Left renal pelvis (tissue), 4 donors: Measurements from ENCODE around the gene ABCE1. TPM values are rescaled to one million over a fixed set of nuclear protein-coding genes. Genes with fewer than 3 reads are reported as not detected.

ENCODE experiments used
- DNase-seq, 4 donors: peaks; one replicate each; pipeline ENCODE4 v3.0.0-alpha.2; 2013; ENCODE audit warnings: low read depth in 4 of 4, low spot score in 3 of 4
- polyA plus RNA-seq, 4 donors: library from polyadenylated mRNA; unstranded; fragments of 120-200 nt; gene quantifications; one replicate each; pipeline ENCODE4 v1.2.1, GENCODE V29; 2013; ENCODE audit not compliant: insufficient read length in 4 of 4

Gene ABCE1
- polyA plus RNA-seq, 4 donors: 62.6 to 76.0 (median 72.9) TPM

DNA sequence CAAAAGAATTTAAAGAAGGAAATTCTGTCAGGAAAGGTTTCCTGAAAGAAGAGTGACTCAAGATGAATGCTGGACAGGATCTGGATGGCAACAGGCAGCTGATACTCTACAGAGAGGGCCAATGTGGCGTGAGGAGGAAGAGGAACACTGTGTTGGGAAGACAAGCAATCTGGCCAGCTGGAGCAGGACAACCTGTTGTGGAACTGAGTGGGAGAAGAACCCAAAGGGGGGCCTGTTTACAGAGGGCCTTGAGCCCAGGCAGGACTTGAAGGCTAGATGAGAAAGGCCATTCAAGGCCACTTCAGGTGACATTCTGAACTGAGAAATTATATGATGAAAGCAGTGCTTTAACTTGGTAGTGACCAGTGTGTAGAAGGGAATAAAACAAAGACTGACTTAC, 73.8 kb downstream of the ABCE1 start:
- DNase-seq: no peak

DNA sequence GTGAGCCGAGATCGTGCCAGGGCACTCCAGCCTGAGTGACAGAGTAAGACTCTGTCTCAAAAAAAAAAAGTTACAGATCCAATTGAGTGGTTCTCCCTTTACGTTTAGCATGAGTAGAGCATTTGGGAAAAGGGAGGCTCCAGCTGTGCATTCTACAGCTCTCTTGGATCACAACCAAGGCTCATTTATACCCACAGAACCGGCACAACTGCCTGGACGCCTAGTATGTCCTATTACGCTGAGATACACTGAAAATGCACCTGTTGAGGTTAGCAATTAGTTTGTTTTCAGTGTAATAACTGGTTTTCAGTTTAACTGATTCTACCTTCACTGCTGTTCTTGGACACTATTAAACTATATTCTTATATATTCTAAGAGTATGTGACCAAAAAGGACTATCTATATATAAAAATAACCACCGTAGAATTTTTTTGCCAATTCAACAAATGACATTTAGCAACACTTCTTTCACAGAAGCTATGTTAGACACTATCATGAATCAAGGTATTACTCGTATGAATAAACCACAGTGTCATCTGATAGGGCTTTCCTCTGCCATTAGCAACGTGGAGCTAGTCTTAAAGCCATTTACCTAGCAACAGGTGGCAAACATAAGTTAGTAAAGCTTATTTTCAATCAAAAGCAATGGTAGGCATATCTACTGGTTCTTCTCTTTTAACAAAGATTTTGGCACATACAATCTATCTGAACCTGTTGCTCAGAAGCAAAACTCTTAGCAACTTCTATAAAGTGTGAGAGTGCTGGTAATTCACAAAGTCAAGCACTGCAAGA, 78.7 kb downstream of the ABCE1 start:
- DNase-seq: no peak

DNA sequence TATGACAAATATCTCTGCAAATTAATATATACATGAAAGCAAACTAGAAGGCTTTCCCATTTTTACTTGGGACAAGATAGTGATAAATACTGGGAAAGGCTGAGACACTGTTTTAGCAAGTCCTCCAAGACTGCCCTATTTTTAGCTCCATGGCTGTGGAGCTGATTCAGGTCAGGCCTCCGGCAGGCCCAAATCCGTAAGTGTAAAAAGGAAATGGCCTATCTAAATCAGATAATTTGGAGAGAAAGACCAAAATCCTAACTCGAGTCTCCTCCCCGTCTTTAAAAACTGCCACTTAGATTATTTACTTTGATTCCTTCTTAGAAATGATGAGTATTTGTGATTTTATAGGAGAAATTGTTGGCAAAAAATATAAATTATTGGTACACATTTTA, 79.4 kb downstream of the ABCE1 start:
- DNase-seq: no peak

DNA sequence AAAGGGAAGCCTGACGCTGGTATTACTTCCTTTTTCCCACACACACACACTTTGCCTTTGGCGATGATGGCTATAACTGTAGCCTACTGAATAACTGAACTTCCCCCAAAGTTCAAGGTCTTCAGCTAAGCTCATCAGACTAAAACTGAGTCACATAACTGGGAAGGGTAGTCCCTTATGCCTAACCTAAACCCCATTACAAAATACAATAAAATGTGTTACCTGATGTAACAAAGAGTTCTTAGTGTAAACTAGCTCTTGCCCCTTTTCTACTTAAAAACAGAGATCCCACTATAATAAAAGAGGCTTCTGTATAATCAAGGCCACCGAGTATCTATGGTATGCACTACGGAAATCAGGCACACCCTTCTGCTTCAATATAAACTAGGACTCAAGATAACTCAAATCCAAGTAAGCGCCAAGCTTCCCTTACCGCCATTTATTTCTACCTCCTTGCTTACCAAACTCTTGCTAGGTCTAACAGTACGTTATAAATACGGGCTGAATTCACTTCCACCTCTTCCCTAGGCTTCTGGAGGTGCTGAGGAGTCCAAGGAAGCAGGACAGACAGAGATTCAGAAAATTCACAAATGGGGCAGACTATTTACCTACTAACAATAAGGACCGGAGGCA, 79.9 kb downstream of the ABCE1 start:
- no peak for DNase-seq

DNA sequence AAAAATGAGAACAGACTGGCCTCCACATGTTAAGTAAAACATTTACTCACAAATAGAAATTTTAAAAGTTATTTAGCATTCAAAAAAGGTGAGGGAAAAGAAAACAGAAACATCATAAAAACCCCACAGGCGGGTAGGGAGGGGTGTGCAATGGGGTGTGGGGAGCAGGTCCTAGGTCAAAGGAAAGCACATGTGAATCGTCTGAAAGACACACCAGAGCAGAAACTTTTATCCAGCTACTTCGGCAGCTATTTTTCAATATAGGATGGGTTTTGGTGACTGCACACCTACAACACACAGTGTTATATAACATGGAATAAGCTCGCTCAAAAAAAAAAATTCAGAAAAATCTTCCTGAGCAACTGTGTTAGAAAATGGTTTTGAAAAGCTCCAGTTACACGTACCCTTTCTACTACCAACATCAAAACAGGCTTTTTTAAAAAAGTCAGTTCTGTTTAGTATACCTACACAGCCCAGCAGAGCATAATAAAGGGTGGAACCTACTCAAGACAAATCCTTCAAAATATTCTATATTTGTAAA, 80.7 kb downstream of the ABCE1 start:
- no peak for DNase-seq

Other genes starting within 250 kb of the ABCE1 start
- gene ANAPC10, start 115 bp upstream of the ABCE1 start, polyA plus RNA-seq: 10 to 100 TPM; 26.6 to 35.1 (median 30.5) TPM
- 10 to 100 TPM; 30.7 to 46.7 (median 41.2) TPM for gene OTUD4, start 82.3 kb downstream of the ABCE1 start, polyA plus RNA-seq